Measurements from ENCODE around the gene GALNT8. TPM values are rescaled to one million over a fixed set of nuclear protein-coding genes. Genes with fewer than 3 reads are reported as not detected.

GALNT8 gene
- total and polyA plus RNA-seq, 2 of the 8 experiments (the other 6 are each of a cell fraction or from before 2014, with no cell fraction given) = 4.7 to 8.3 TPM

- Histone ChIP-seq H4K5ac (ENCODE audit: insufficient read length, low read depth, low read length) (no peak overlapping the region), H2BK20ac (ENCODE audit: low read length) (no peak overlapping the region), H4K8ac (ENCODE audit: extremely low read depth, insufficient read depth, low read length) (no peak overlapping the region), H3K79me2 (ENCODE audit: control insufficient read depth in 1 of 2, insufficient read depth in 2 of 2, low read length in 2 of 2) (no peaks in the 10 kb centered on the region), H3K23ac (ENCODE audit: insufficient read length) (no peak overlapping the region), H3K27me3 (replicated peaks in 1 of 4; ENCODE audit: control insufficient read depth in 3 of 4, extremely low read depth in 1 of 4, insufficient read depth in 3 of 4, low read length in 3 of 4) (no peaks in the 10 kb centered on the region), H3K9ac (replicated peaks in 1 of 4; ENCODE audit: extremely low read depth in 1 of 4, low read depth in 3 of 4, low read length in 3 of 4) (no peak overlapping the region), H3K4me2 (ENCODE audit: insufficient read depth in 1 of 2, low read depth in 2 of 2, low read length in 2 of 2) (no peak overlapping the region), H3K18ac (ENCODE audit: extremely low read depth, low read length) (no peak overlapping the region), H2BK120ac (replicated peaks; ENCODE audit: low read depth, low read length) (no peak overlapping the region), H2AK5ac (ENCODE audit: low read depth, low read length) (no peak overlapping the region), H3K23me2 (ENCODE audit: low read depth, low read length) (no peaks in the 10 kb centered on the region), H3K4me3 (ENCODE audit: extremely low read depth in 1 of 4, insufficient read depth in 2 of 4, low read depth in 3 of 4, low read length in 4 of 4) (no peak overlapping the region), H3K14ac (ENCODE audit: insufficient read length) (no peak overlapping the region), H3K4me1 (replicated peaks in 1 of 4; ENCODE audit: control insufficient read depth in 3 of 4, insufficient read depth in 4 of 4, low read length in 3 of 4) (no peaks in the 10 kb centered on the region), H2BK5ac (ENCODE audit: low read depth, low read length) (no peak overlapping the region), H2BK15ac (ENCODE audit: low read length) (no peak overlapping the region), H3K79me1 (ENCODE audit: low read depth, low read length) (no peaks in the 10 kb centered on the region), H3K4ac (replicated peaks; ENCODE audit: insufficient read length, low read depth, low read length) (no peak overlapping the region), H3K36me3 (ENCODE audit: control insufficient read depth in 2 of 4, insufficient read depth in 4 of 4, low read length in 3 of 4) (no peaks in the 10 kb centered on the region; a peak in 2 of 8 replicates), H2AFZ (ENCODE audit: low read length) (no peak overlapping the region), H3K56ac (replicated peaks; ENCODE audit: insufficient read length, low read depth, low read length) (no peak overlapping the region), H4K91ac (replicated peaks; ENCODE audit: insufficient read length, low read length) (no peak overlapping the region), H3K27ac (ENCODE audit: low read depth, low read length) (no peak overlapping the region), H4K20me1 (replicated peaks in 1 of 2; ENCODE audit: control insufficient read depth in 1 of 2, insufficient read depth in 2 of 2, low read length in 2 of 2) (no peaks in the 10 kb centered on the region), H3K9me3 (ENCODE audit: insufficient read depth in 2 of 2, low read depth in 1 of 2, low read length in 1 of 2) (no peaks in the 10 kb centered on the region), H2BK12ac (ENCODE audit: low read depth, low read length) (no peak overlapping the region)
- 90% methylated on average over 4 of the region's 4 CpGs; no CpG with 5 or more reads in 1 of the 2 experiments for WGBS, 2 experiments (ENCODE audit: extremely low coverage in 1 of 2, insufficient coverage in 1 of 2, insufficient read length in 1 of 2, insufficient replicate concordance in 2 of 2, low coverage in 1 of 2, low lambda C conversion rate in 2 of 2, missing lambda C conversion rate in 1 of 2)
- ChIA-PET CTCF (ENCODE audit: partially characterized antibody) (interaction anchor here (0.7 to 1.5 kb wide), 2 partner anchors 12 to 26 kb away, joined by 3 read pairs; no protein-coding TSS in a partner anchor), POLR2A (ENCODE audit: partially characterized antibody) (no interaction called here)
- DNase-seq (ENCODE audit: low read depth in 1 of 2, low spot score in 2 of 2) (no peak), FAIRE-seq (no peak)
- TF ChIP-seq TAF1 (IDR thresholded peaks at IDR 0.05; ENCODE audit: low read depth, low read length) (no peak), RNF2 (IDR thresholded peaks at IDR 0.05; ENCODE audit: borderline replicate concordance, low read depth, low read length, missing control alignments, poor library complexity, severe bottlenecking) (no peak), SRF (IDR thresholded peaks at IDR 0.05; ENCODE audit: low read depth, low read length) (no peak), EZH2 (IDR thresholded peaks at IDR 0.05; ENCODE audit: low read depth, low read length, severe bottlenecking) (no peak), MAX (IDR thresholded peaks at IDR 0.05) (no peak), HDAC6 (IDR thresholded peaks at IDR 0.05; ENCODE audit: low read depth, low read length) (no peak), GTF2F1 (IDR thresholded peaks at IDR 0.05; ENCODE audit: borderline replicate concordance, low read depth, low read length) (no peak), RFX5 (IDR thresholded peaks at IDR 0.05; ENCODE audit: borderline replicate concordance, low read depth, low read length) (no peak), JUN (IDR thresholded peaks at IDR 0.05; ENCODE audit: low read depth, low read length) (no peak), EP300 (IDR thresholded peaks at IDR 0.05; ENCODE audit: borderline replicate concordance in 1 of 2, low read depth in 2 of 2, low read length in 2 of 2) (no peak), RXRA (IDR thresholded peaks at IDR 0.05; ENCODE audit: insufficient read depth, low read depth, low read length) (no peak), SP4 (IDR thresholded peaks at IDR 0.05; ENCODE audit: low read length) (no peak)
- TF ChIP-seq, protein P1, sequence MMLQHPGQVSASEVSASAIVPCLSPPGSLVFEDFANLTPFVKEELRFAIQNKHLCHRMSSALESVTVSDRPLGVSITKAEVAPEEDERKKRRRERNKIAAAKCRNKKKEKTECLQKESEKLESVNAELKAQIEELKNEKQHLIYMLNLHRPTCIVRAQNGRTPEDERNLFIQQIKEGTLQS (IDR thresholded peaks at IDR 0.05; ENCODE audit: insufficient read depth, low read depth, low read length) = no peak
These were observed 18.3 kb downstream of the GALNT8 start for GRCh38 chr12:4738541-4738940.

All from H1 (cell line).